ENCODE results near the gene MYBBP1A. TPM values are rescaled to one million over a fixed set of nuclear protein-coding genes. Genes with fewer than 3 reads are reported as not detected.

The MYBBP1A gene
- total RNA-seq, 1 experiment from 2014 or later, result 130 TPM

- H3K27ac ChIP-seq (ENCODE audit: low read depth, low read length), result no peak overlapping the region
- H3K9me2 ChIP-seq (ENCODE audit: insufficient read depth), result no peaks in the 10 kb centered on the region
- no peak overlapping the region for H2AFZ ChIP-seq (ENCODE audit: low read depth, low read length, poor library complexity, severe bottlenecking)
- TF ChIP-seq ZNF274 (IDR thresholded peaks at IDR 0.05; ENCODE audit: low read depth, low read length) (no peak), POLR2AphosphoS5 (IDR thresholded peaks at IDR 0.05; ENCODE audit: low read depth, low read length) (0 out of 2 replicates have a peak, but pooled peaks have one; percentile 30)
- no peaks in the 10 kb centered on the region for H3K9me3 ChIP-seq (ENCODE audit: control insufficient read depth in 1 of 2, insufficient read depth in 1 of 2, low read depth in 1 of 2, low read length in 2 of 2)
- H3K4me1 ChIP-seq (ENCODE audit: control insufficient read depth in 1 of 2, insufficient read depth in 2 of 2, low read length in 2 of 2), result peaks cover 8 to 19% of the 10 kb centered on the region in 2 experiments; a peak in 3 of 4 replicates
- no peaks in the 10 kb centered on the region; the same call in 1 of the 2 replicates for H4K20me1 ChIP-seq (ENCODE audit: insufficient read depth)
- H3K4me3 ChIP-seq (replicated peaks in 1 of 2; ENCODE audit: low read depth in 1 of 2, low read length in 2 of 2), result no peak overlapping the region
- RAD21 ChIA-PET (ENCODE audit: low non-redundant PET in 1 of 2, low total read pairs in 2 of 2, uncharacterized antibody in 2 of 2, unreplicated experiment in 2 of 2), result interaction anchor here in 1 of 2 experiments (0.6 kb wide), 1 partner anchor 113 kb away, joined by 3 read pairs; no protein-coding TSS in a partner anchor
- no peak for DNase-seq (ENCODE audit: low read depth, low spot score)
- CTCF ChIA-PET, result no interaction called here
- BruUV-seq (replicated peaks), result no TSS peak
- no peaks in the 10 kb centered on the region for H3K79me2 ChIP-seq (ENCODE audit: insufficient read depth, low read length)
- intact Hi-C loops (cut with micrococcal nuclease), result no loop called here
- no peaks in the 10 kb centered on the region for H3K27me3 ChIP-seq (ENCODE audit: insufficient read depth, low read length)
- peak; percentile 1; the same call in 1 of the 2 replicates for ATAC-seq
- H3K36me3 ChIP-seq (ENCODE audit: control insufficient read depth in 1 of 2, insufficient read depth in 2 of 2, low read length in 2 of 2), result peaks cover 7 to 24% of the 10 kb centered on the region in 2 experiments; a peak in 3 of 4 replicates
- no peak overlapping the region for H3K9ac ChIP-seq (ENCODE audit: low read length)
- no peak overlapping the region for H3K4me2 ChIP-seq (ENCODE audit: low read length)
- POLR2A ChIA-PET, result no interaction called here
Measured at GRCh38 chr17:4536259-4536741, 18.9 kb downstream of the MYBBP1A start.

GRCh38 chr17:4535667-4536258, 19.4 kb downstream of the MYBBP1A start:
- Histone ChIP-seq H3K9me3 (ENCODE audit: control insufficient read depth in 1 of 2, insufficient read depth in 1 of 2, low read depth in 1 of 2, low read length in 2 of 2) (no peaks in the 10 kb centered on the region), H3K27me3 (ENCODE audit: insufficient read depth, low read length) (no peaks in the 10 kb centered on the region), H3K9me2 (ENCODE audit: insufficient read depth) (no peaks in the 10 kb centered on the region), H3K9ac (ENCODE audit: low read length) (no peak overlapping the region), H3K4me2 (ENCODE audit: low read length) (no peak overlapping the region), H3K79me2 (ENCODE audit: insufficient read depth, low read length) (no peaks in the 10 kb centered on the region), H3K36me3 (ENCODE audit: control insufficient read depth in 1 of 2, insufficient read depth in 2 of 2, low read length in 2 of 2) (peaks cover 6 to 24% of the 10 kb centered on the region in 2 experiments; a peak in 3 of 4 replicates), H3K4me3 (replicated peaks in 1 of 2; ENCODE audit: low read depth in 1 of 2, low read length in 2 of 2) (no peak overlapping the region), H2AFZ (ENCODE audit: low read depth, low read length, poor library complexity, severe bottlenecking) (no peak overlapping the region), H3K27ac (ENCODE audit: low read depth, low read length) (0 out of 2 replicates have a peak overlapping the region, but pooled peaks have one; percentile 22), H3K4me1 (ENCODE audit: control insufficient read depth in 1 of 2, insufficient read depth in 2 of 2, low read length in 2 of 2) (peaks cover 8 to 19% of the 10 kb centered on the region in 2 experiments; a peak in 3 of 4 replicates), H4K20me1 (ENCODE audit: insufficient read depth) (no peaks in the 10 kb centered on the region; the same call in 1 of the 2 replicates)
- intact Hi-C loops (cut with micrococcal nuclease), result no loop called here
- ATAC-seq (peak; percentile 3), DNase-seq (ENCODE audit: low read depth, low spot score) (no peak)
- POLR2A ChIA-PET, result no interaction called here
- TF ChIP-seq POLR2AphosphoS5 (IDR thresholded peaks at IDR 0.05; ENCODE audit: low read depth, low read length) (peak; percentile 18; the same call in 1 of the 2 replicates), YY1 (IDR thresholded peaks at IDR 0.05; ENCODE audit: extremely low read depth, insufficient replicate concordance, low read depth, low read length) (no peak), CBX3 (IDR thresholded peaks at IDR 0.05; ENCODE audit: low read depth) (no peak)
- CTCF ChIA-PET, result no interaction called here
- no TSS peak for BruUV-seq (replicated peaks)
- RAD21 ChIA-PET (ENCODE audit: low non-redundant PET in 1 of 2, low total read pairs in 2 of 2, uncharacterized antibody in 2 of 2, unreplicated experiment in 2 of 2), result no interaction called here
